NCI-H2081 treated with DMSO at 0.1 percent for 48 hours (cell line): ENCODE measurements around the gene CDH23.

Source experiments
- DNase-seq: peaks from one replicate; lab custom pipeline; 2025; lab: John Stamatoyannopoulos, UW

Gene CDH23

DNA sequence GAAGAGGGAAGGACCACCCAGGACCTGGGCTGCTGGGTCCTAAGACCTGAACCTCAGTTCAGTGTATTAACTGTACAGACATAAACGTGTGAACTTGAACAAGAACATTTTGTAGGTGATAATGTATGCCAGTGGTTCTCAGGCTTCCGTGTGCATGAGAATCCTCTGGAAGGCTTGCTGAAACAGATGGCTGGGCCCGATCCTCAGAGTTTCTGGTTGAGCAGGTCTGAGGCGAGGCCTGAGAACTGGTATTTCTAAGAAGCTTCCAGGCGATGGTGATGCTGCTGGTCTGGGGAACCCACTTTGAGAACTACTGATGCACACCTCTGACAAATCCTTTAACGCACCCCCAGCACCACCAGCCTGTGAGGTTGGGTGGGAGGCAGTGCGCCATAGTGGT, 70.4 kb downstream of the CDH23 start:
- no peak for DNase-seq

DNA sequence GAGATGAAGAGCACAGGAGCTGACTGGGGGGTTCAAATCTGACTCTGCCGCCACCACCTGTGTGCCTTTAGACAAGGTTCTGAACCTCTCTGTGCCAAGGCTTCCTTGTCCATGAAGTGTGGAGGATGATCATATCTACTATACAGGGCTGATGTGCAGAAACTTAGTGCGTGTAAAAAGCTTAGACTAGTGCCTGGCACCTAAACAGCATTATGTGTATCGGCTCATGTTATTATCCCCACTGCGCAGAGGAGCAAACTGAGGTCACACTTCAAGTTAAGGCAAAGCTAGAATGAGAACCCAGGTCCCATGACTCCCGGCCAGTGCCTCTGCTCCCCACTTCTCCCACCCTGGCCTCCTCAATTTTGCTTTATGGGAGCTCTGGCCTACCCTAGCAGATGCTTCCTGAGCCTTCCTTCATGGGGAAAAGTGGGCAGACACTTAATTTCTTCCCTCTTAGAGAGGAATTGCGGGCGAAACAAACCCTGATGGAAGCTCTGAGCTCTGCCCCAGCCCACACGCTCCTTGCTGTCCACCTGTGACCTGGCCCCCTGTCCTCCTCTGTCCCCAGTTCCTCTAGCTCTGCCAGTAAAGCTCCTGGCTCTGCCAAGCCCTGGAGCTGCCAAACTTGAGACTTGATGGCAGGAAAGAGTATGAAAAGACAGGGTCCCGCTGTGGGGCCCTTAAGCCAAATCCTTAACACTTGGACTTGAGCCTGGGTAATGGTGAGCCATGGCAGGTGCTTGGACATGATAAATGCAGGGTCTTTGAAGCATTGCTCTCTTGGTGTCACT, 71.0 kb downstream of the CDH23 start:
- no peak for DNase-seq

DNA sequence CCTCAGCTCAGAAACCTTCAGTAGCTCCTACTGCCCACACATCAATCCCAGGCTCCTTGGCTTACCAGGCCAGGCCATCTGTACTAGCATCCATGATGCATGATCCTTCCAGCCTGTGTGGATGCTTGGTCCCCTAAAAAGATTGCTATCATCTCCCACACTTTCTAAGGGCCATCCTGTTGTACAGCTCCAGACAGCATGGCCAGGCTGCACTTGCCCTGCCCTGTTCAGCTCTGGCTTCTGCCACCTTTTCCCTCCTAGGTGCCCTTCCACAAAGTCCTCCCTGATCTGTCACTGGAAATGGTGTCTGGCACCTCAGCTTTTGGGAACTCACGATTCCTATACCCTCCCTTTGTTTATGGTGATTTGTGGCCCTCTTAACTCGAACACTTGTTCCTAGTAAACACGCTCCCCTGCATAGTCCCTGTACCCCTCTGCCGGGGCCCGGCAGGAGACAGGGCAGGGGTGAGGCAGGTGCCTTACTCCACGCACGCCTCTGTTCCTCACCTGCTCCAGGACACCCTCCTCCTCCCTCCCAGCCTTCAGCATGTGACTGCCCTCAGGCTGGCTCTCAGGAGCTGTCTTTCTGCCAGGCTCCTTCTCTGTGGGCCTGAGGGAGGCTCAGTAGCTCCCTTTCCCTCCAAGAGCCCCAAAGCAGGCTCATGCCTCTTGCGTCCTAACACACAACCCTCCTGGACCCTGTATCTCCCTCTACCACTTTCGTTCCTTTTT, 71.8 kb downstream of the CDH23 start:
- DNase-seq, result no peak

GRCh38 chr10:71471006-71471405, 74.3 kb downstream of the CDH23 start:
- no peak for DNase-seq

GRCh38 chr10:71471957-71472365, 75.2 kb downstream of the CDH23 start:
- DNase-seq, result no peak

DNA sequence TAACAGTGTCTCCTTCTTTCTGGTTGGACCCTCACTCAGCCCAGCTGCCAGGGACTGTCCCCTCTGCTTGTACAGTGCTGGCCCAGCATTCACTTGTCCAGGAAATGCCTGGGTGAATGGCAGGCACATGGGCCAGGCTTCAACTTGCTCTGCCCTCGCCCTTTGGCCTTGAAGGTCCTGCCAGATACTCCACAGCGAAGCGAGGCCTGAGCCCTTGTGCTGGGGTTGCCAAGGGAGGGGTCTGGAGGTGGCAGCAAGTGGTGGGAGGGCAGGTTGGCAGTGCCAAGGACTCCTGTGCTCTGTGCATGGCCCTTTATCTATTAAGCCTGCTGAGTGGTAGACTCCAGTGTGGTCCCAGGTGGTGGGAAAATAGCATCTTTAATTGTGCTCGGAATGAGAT, 75.7 kb downstream of the CDH23 start:
- no peak for DNase-seq

- DNase-seq, result no peak
Observed at GRCh38 chr10:71472912-71473311, 76.2 kb downstream of the CDH23 start.

- no peak for DNase-seq
Observed at GRCh38 chr10:71473671-71474599, 77.2 kb downstream of the CDH23 start.

DNA sequence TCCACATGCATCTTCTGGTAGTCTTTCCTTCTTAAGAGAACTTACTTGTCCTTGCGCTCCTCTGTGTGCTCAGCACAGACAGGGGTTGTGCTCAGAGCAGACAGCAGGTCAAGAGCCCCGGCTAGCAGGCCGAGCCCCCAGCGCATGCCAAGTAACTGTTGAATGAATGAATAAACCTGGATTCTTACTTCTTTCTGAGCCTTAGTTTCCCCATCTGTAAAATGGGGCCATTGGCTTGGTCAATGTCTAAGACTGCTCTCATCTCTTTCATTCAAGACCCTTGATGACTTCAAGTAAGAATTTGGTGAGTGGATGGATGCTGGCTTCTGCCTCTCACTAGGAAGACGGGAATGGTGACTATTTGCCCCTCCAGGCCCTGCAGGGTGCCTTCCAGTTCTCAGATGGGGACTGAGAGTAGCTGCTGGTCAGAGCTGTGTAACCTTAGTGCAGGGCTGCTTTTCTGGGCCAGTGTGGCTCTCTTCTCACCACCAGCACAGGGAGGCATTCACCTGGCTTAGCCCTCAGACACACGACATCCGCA, 78.1 kb downstream of the CDH23 start:
- DNase-seq, result no peak

- DNase-seq, result no peak
Observed at GRCh38 chr10:71475243-71475871, 78.6 kb downstream of the CDH23 start.

DNA sequence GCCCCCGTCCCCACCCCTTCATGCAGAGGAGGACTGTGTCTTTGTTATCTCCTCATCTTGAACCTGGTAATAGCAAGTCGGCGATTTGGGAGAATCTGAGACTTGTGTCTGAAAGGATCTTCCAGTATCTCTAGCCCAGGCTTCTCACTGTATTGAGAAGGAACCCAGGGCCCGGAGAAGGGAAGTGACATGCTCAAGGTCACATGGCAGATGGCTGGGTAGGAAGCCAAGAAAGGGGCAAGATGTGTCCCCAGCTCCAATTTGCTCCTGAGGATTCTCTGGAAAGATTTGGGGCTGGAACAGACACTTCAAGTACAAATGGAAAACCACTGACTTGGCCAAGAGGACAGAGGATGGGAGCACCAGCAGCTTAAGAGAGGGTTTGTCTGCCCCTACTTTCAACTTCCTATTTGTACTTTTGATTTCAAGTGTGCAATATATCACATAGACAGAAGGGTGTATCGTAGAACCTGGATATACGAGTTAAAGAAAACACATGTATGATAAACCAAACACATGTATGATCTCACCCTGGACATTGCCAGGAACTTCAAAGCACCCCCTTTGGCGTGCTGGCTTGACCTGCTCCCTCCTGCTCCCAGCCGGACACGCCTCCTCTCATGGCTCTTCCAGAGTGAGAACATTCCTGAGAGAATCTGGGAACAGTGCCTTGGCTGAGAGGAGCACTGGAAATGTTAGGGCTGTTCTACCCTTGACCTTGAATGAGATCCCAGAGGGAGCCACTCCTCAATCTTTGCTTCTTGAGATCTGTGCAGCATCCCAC, 79.7 kb downstream of the CDH23 start:
- DNase-seq, result no peak

DNA sequence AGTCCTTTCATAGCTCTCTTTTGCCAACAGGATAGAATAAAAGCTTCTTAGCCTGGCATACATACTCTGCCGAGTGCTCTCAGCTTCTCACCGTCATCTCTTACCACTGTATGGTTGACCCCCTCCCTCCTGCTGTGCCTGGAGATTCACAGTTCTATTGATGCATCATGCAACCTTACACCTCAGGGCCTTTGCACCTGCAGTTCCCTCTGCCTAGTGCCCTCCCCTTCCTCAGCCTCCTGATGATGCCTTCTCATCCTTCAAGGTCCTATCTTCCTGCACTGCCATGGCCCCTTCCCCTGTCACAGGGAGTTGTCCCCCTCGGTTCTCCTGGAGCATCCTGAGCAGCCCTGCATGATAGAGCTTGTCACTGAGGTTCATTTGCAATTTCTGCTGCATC, 81.5 kb downstream of the CDH23 start:
- DNase-seq, result no peak

DNA sequence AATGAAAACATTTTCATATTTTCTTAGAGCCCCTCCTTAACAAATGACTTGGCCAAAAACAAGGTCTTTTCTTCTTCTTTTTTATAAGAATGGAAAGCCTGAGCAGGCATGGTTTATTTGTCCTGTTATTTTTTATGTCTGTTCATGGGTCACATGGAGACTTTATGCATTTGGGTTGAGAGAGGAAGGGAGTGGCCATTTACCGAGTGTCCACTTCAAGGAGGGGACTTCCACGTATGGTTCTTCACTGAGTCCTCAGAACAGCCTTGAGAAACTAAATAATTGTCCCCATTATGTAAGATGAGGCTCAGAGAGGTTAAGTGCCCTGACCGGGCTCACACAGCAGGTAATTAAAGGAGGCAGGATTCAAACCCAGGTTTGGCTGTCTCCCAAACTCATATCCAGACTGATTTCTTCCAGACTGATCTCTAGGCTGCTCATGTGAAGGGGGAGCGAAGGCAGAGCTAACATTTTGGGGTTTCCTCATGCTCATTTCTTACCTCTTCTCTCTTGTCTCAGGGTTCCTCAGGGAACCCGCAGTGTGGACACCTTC, 82.2 kb downstream of the CDH23 start:
- no peak for DNase-seq

DNA sequence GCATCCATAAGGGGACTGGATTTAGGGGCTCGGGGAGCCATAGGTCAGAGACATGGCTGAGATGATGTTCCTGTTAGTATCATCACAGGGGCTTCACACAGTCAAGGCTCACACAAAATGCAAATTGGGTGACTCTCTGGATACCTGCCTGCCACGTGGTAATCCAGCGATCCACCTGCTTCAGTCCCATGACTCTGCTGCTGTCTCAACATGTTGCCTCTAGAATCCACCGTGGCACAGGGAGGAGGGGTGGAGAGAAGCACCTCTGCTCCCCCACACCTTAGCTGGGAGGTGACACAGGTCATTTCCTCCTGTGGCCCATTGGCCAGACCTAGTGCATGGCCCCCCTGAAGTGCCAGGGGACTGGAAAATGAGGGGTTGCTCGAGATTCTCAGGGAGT, 83.1 kb downstream of the CDH23 start:
- DNase-seq, result no peak

DNA sequence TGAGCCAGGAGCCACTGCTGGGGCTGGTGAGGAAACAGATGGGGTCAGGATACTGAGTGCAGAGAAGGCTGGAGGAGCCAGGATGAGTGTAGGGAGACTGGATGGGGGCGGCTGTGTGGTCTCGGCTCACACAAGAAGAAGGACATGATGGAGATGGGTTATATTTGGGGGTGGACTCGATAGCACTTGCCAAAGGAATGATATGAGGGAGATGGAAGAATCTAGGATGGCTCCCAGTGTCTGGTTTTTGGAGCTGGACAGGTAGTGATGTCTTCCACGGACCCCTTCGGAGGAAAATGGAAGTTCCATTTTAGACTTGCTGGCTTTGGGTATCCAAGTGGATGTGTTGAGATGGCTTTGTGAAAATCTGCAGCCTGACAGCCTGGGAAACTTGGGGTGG, 83.9 kb downstream of the CDH23 start:
- no peak for DNase-seq

DNA sequence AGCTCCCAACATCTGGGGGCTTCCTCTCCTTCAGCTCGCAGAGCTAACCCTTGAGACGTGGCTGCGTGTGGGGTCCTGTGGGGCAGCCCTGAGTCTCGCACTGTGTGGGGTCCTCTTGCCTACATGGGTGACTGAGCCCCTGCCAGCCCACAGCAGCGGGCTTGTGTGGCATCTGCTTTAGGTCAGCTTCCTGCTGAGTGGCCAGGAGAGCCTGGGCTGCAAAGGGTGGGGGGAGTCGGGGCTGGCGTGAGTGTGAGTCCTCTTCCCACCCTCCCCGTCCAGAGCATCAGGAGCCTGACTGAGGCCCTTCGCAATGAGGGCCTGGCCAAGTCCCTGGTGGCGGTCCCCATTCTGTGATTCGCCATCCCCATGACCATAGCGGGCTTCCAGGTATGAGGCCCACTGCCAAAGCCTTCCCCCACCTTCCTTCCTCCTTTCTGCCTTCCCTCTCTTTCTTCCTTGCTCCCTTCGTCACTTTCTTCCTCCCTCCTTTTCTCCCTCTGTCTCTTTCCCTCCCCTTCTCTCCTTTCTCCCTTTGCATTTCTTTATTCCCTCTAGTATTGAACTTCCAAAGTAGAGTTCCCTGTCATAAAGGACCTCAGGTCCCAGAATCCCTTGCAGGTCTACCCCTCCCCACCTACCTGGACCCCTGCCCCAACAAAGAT, 85.2 kb downstream of the CDH23 start:
- DNase-seq, result no peak

GRCh38 chr10:71482620-71483019, 85.9 kb downstream of the CDH23 start:
- no peak for DNase-seq

DNA sequence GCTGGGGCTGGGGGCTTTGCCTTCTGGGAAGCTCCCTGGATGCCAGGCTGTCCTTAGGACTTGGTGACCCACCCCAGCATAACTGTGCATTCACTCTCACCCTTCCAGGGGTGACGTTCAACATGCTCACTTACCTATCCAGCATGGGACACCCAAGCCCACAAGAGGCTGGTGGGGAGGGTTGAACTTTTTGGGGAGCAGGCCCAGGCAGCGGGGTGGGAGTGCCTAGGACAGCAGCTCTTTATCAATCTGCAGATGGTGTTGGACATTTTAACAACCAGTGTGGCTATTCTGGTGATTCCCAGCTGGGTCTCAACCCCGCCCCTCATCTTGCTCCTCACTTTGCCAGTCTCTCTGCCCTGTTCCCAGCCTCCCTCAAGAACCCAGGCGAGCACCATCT, 86.4 kb downstream of the CDH23 start:
- no peak for DNase-seq

- no peak for DNase-seq
Observed at GRCh38 chr10:71483885-71484751, 87.4 kb downstream of the CDH23 start.
